M059J (cell line): Measurements from ENCODE around the gene BARD1. TPM values are rescaled to one million over a fixed set of nuclear protein-coding genes. Genes with fewer than 3 reads are reported as not detected.
A peak's percentile ranks its signal among the peaks of the same experiment; 100 is the strongest.
"Not testable (repeated sequence)": the region's sequence is repeated elsewhere in the genome, so short reads cannot be mapped to it uniquely, and the experiment has no call there.

Source experiments
- DNase-seq: peaks from one replicate; pipeline ENCODE4 v3.0.0-alpha.2; 2012; ENCODE audit warnings: low read depth
- total RNA-seq: library from RNA; depleted of rRNA; stranded (reverse); fragments of >200 nt; shearing (Covaris generic); gene quantifications from 2 replicates; pipeline ENCODE4 v1.2.3, GENCODE V29; 2014; rRNA removed

Gene BARD1
- total RNA-seq, result 24.2 and 33.8 TPM in 2 replicates

- DNase-seq, result peak; percentile 76
Measured at GRCh38 chr2:214808981-214809750, at the start of gene BARD1. TSS of gene BARD1 (minus strand) at chr2:214809683. CDS start at chr2:214809569, 114 bp downstream.

- DNase-seq, result peak; percentile 39
Measured at GRCh38 chr2:214856137-214856536, 46.7 kb upstream of the BARD1 start.

GRCh38 chr2:214853906-214854305 is 44.4 kb upstream of the BARD1 start:
- DNase-seq, result no peak

GRCh38 chr2:214843823-214844222 is 34.3 kb upstream of the BARD1 start:
- no peak for DNase-seq

- DNase-seq, result no peak
Measured at GRCh38 chr2:214839464-214839863, 30.0 kb upstream of the BARD1 start.

GRCh38 chr2:214837466-214837865 is 28.0 kb upstream of the BARD1 start:
- DNase-seq, result no peak

GRCh38 chr2:214836568-214836967 is 27.1 kb upstream of the BARD1 start:
- peak; percentile 3 for DNase-seq

- DNase-seq, result peak; percentile 9
Measured at GRCh38 chr2:214830794-214831346, 21.4 kb upstream of the BARD1 start.

GRCh38 chr2:214816008-214816533 is 6.6 kb upstream of the BARD1 start:
- no peak for DNase-seq

GRCh38 chr2:214810671-214811070 is 1.2 kb upstream of the BARD1 start:
- DNase-seq, result peak; percentile 3

GRCh38 chr2:214809751-214810564 is 475 bp upstream of the BARD1 start:
- peak; percentile 95 for DNase-seq

GRCh38 chr2:214807653-214808052 is 1.8 kb downstream of the BARD1 start:
- peak; percentile 23 for DNase-seq

GRCh38 chr2:214801768-214802397 is 7.6 kb downstream of the BARD1 start:
- no peak for DNase-seq

- DNase-seq, result no peak
Measured at GRCh38 chr2:214801068-214801467, 8.4 kb downstream of the BARD1 start.

GRCh38 chr2:214800180-214800579 is 9.3 kb downstream of the BARD1 start:
- DNase-seq, result no peak

GRCh38 chr2:214796911-214797310 is 12.6 kb downstream of the BARD1 start:
- DNase-seq, result no peak

- not testable (repeated sequence) for DNase-seq
Measured at GRCh38 chr2:214783181-214783580, 26.3 kb downstream of the BARD1 start.

GRCh38 chr2:214782671-214783070 is 26.8 kb downstream of the BARD1 start:
- DNase-seq, result no peak

GRCh38 chr2:214781226-214781625 is 28.3 kb downstream of the BARD1 start:
- peak; percentile 47 for DNase-seq

- peak; percentile 14 for DNase-seq
Measured at GRCh38 chr2:214775971-214776370, 33.5 kb downstream of the BARD1 start.

- DNase-seq, result peak; percentile 51
Measured at GRCh38 chr2:214774108-214774507, 35.4 kb downstream of the BARD1 start.
